ENCODE data around the gene MTR.

- TF ChIP-seq REST (IDR thresholded peaks at IDR 0.05; ENCODE audit: low read depth) (no peak), CEBPB (IDR thresholded peaks at IDR 0.05) (no peak), TAF1 (IDR thresholded peaks at IDR 0.05; ENCODE audit: low read depth) (no peak), EGR1 (IDR thresholded peaks at IDR 0.05) (no peak), MAX (IDR thresholded peaks at IDR 0.05) (no peak), TCF12 (IDR thresholded peaks at IDR 0.05; ENCODE audit: low read depth) (no peak), CREB1 (IDR thresholded peaks at IDR 0.05; ENCODE audit: low read depth) (no peak), YY1 (IDR thresholded peaks at IDR 0.05; ENCODE audit: low read depth) (no peak), EP300 (IDR thresholded peaks at IDR 0.05; ENCODE audit: borderline replicate concordance) (no peak), ZBTB7A (IDR thresholded peaks at IDR 0.05; ENCODE audit: low read depth) (no peak)
These were observed 73.8 kb downstream of the MTR start for GRCh38 chr1:236868625-236869467.
